Measurements from ENCODE around the gene COL9A3.
A peak's percentile ranks its signal among the peaks of the same experiment; 100 is the strongest.

COL9A3 gene

GRCh38 chr20:62856931-62857619 lies 40.2 kb downstream of the COL9A3 start:
- no peak for TF ChIP-seq TAF1 (IDR thresholded peaks at IDR 0.05; ENCODE audit: low read depth, low read length)
- no peak for TF ChIP-seq POU2F2 (IDR thresholded peaks at IDR 0.05; ENCODE audit: low read depth, low read length)
- TF ChIP-seq POLR2AphosphoS5 (IDR thresholded peaks at IDR 0.05; ENCODE audit: low read depth, low read length) = no peak
- TF ChIP-seq PAX5 (IDR thresholded peaks at IDR 0.05; ENCODE audit: insufficient read depth, low read length, severe bottlenecking) = no peak
- TF ChIP-seq SPI1 (IDR thresholded peaks at IDR 0.05; ENCODE audit: low read depth, low read length) = no peak
- TF ChIP-seq POLR2A (IDR thresholded peaks at IDR 0.05; ENCODE audit: low read depth, low read length) = no peak
- FAIRE-seq (no peak), DNase-seq (ENCODE audit: insufficient read length, low spot score) (no peak)

DNA sequence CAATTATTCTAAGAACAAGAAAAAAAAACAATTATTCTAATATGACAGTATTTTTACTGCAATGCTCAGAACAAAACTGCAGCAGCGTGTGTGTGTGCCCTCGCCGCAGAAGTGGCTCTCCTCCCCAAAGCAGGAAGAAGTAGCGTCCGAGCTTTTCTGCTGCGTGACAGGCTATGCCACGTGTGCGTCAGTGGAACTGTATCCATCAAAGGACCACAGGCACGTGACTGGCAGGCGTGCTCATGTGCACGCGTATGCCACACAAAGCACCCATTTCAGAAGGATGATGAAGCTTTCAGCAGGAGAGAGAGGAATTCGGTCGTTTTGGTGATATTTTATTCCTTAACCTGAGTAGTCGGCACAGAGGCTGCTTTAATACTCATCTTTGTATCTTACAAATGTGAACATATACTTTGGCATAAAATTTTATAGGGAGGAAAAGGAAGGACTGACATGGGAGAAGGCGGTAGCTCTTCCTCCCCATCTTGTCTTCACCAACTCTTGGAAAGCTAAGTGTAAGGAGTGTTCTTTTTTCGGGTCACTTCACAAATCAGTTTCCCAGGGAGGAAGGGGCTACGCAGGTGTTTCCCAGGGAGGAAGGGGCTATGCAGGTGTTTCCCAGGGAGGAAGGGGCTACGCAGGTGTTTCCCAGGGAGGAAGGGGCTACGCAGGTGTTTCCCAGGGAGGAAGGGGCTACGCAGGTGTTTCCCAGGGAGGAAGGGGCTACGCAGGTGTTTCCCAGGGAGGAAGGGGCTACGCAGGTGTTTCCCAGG lies 41.4 kb downstream of the COL9A3 start:
- no peak for DNase-seq (ENCODE audit: insufficient read length, low spot score)
- FAIRE-seq = no peak
- TF ChIP-seq POU2F2 (IDR thresholded peaks at IDR 0.05; ENCODE audit: low read depth, low read length) (no peak), PAX5 (IDR thresholded peaks at IDR 0.05; ENCODE audit: insufficient read depth, low read length, severe bottlenecking) (no peak), POLR2A (IDR thresholded peaks at IDR 0.05; ENCODE audit: low read depth, low read length) (no peak), SPI1 (IDR thresholded peaks at IDR 0.05; ENCODE audit: low read depth, low read length) (no peak), TAF1 (IDR thresholded peaks at IDR 0.05; ENCODE audit: low read depth, low read length) (no peak), POLR2AphosphoS5 (IDR thresholded peaks at IDR 0.05; ENCODE audit: low read depth, low read length) (no peak)

DNA sequence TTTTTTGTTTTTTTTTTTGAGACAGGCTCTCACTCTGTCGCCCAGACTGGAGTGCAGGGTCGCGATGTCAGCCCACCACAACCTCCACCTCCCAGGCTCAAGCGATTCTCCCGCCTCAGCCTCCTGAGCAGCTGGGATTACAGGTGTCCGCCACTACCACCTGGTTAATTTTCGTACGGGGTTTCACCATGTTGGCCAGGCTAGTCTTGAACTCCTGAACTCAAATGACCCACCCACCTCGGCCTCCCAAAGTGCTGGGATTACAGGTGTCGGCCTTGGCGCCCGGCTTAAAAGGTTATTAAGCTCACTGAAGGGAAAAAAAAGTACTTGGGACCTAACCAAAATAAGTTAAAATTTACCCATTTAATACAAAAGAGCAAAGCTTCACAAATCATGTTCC lies 42.9 kb downstream of the COL9A3 start:
- FAIRE-seq (no peak), DNase-seq (ENCODE audit: insufficient read length, low spot score) (no peak)
- TF ChIP-seq TAF1 (IDR thresholded peaks at IDR 0.05; ENCODE audit: low read depth, low read length) (no peak), SPI1 (IDR thresholded peaks at IDR 0.05; ENCODE audit: low read depth, low read length) (no peak), POLR2AphosphoS5 (IDR thresholded peaks at IDR 0.05; ENCODE audit: low read depth, low read length) (no peak), PAX5 (IDR thresholded peaks at IDR 0.05; ENCODE audit: insufficient read depth, low read length, severe bottlenecking) (no peak), POLR2A (IDR thresholded peaks at IDR 0.05; ENCODE audit: low read depth, low read length) (no peak), POU2F2 (IDR thresholded peaks at IDR 0.05; ENCODE audit: low read depth, low read length) (no peak)

DNA sequence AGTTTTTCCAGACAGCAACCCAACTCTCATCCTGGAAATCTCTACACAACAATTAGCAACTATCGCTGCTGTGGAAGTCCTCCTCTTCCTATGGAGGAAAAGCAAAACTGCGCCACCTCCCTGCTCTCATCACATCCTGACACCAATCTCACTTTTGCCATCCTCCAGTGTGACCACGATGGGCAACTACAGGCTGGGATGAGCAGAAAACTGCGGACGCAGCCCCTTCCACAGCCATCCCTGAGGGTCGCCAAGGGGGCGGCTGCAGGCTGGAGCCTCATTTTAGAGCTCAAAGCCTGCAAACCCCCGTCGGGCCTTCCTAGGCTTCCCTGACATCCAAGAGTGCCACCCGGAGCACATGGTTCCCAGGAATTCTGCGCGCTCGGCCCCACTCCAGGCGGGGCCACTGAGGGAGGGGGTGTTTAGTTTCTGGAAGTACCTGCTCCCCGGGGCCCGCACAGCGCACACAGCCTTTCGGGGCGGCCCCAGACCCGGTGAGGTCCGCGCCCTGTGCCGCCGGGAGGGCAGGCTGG lies 43.6 kb downstream of the COL9A3 start:
- FAIRE-seq (no peak), DNase-seq (ENCODE audit: insufficient read length, low spot score) (no peak)
- no peak for TF ChIP-seq SPI1 (IDR thresholded peaks at IDR 0.05; ENCODE audit: low read depth, low read length)
- TF ChIP-seq POLR2AphosphoS5 (IDR thresholded peaks at IDR 0.05; ENCODE audit: low read depth, low read length) = no peak
- no peak for TF ChIP-seq TAF1 (IDR thresholded peaks at IDR 0.05; ENCODE audit: low read depth, low read length)
- no peak for TF ChIP-seq POU2F2 (IDR thresholded peaks at IDR 0.05; ENCODE audit: low read depth, low read length)
- no peak for TF ChIP-seq POLR2A (IDR thresholded peaks at IDR 0.05; ENCODE audit: low read depth, low read length)
- TF ChIP-seq PAX5 (IDR thresholded peaks at IDR 0.05; ENCODE audit: insufficient read depth, low read length, severe bottlenecking) = no peak

DNA sequence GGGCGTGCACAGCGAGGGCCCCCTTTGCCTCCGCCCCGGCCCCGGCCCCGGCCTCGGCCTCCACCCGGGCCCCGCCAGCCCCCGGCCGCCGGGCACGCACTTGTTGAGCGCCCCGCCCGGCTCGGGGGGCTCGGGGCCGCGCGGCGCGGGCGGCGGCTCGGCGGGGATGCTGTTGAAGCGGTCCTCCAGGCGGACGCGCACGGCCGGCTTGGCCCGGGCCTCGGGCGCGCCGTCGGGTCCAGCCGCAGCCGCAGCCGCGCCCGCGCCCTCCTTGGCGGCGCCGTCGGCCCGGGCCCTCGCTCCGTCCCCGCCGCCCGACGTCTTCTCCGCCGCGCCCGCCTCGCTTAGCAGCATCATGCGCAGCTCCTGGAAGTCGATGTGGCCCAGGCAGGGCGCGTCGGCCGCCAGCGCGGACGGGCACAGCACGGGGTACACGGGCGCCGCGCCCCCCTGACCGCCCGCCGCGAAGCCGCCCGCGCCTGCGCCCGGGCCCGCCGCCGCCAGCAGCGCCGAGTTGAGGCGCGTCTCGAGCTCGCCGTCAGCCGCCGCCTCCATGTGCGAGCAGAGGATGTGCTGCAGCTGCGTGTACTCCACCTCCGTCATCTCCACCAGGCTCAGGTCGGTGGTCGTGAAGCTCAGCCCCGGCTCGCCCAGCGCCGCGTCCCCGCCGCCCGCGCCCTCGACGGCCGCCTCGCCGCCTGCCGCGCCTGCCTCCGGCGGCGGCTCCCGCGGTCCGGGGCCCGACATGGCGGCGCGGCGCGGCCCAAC lies 44.3 kb downstream of the COL9A3 start:
- DNase-seq (ENCODE audit: insufficient read length, low spot score) = no peak
- FAIRE-seq = no peak
- TF ChIP-seq SPI1 (IDR thresholded peaks at IDR 0.05; ENCODE audit: low read depth, low read length) = no peak
- TF ChIP-seq POU2F2 (IDR thresholded peaks at IDR 0.05; ENCODE audit: low read depth, low read length) = no peak

GRCh38 chr20:62861726-62862336 lies 45.0 kb downstream of the COL9A3 start, which contains the start of gene TCFL5:
TSS of gene TCFL5 (minus strand) at chr20:62861822. CDS start at chr20:62861670, 152 bp downstream.
- TF ChIP-seq POU2F2 (IDR thresholded peaks at IDR 0.05; ENCODE audit: low read depth, low read length) (no peak), PAX5 (IDR thresholded peaks at IDR 0.05; ENCODE audit: insufficient read depth, low read length, severe bottlenecking) (no peak), POLR2AphosphoS5 (IDR thresholded peaks at IDR 0.05; ENCODE audit: low read depth, low read length) (no peak), POLR2A (IDR thresholded peaks at IDR 0.05; ENCODE audit: low read depth, low read length) (no peak), SPI1 (IDR thresholded peaks at IDR 0.05; ENCODE audit: low read depth, low read length) (no peak), TAF1 (IDR thresholded peaks at IDR 0.05; ENCODE audit: low read depth, low read length) (no peak)
- DNase-seq (ENCODE audit: insufficient read length, low spot score) = peak; percentile 83
- peak; percentile 91 for FAIRE-seq

- FAIRE-seq (no peak), DNase-seq (ENCODE audit: insufficient read length, low spot score) (no peak)
- TF ChIP-seq SPI1 (IDR thresholded peaks at IDR 0.05; ENCODE audit: low read depth, low read length) (no peak), POLR2AphosphoS5 (IDR thresholded peaks at IDR 0.05; ENCODE audit: low read depth, low read length) (no peak), POLR2A (IDR thresholded peaks at IDR 0.05; ENCODE audit: low read depth, low read length) (no peak)
Observed at GRCh38 chr20:62864207-62864606, 47.4 kb downstream of the COL9A3 start.

GRCh38 chr20:62872184-62872847 lies 55.5 kb downstream of the COL9A3 start:
- TF ChIP-seq POLR2A (IDR thresholded peaks at IDR 0.05; ENCODE audit: low read depth, low read length) = no peak
- TF ChIP-seq POLR2AphosphoS5 (IDR thresholded peaks at IDR 0.05; ENCODE audit: low read depth, low read length) = no peak
- TF ChIP-seq PAX5 (IDR thresholded peaks at IDR 0.05; ENCODE audit: insufficient read depth, low read length, severe bottlenecking) = no peak
- no peak for TF ChIP-seq POU2F2 (IDR thresholded peaks at IDR 0.05; ENCODE audit: low read depth, low read length)
- TF ChIP-seq TAF1 (IDR thresholded peaks at IDR 0.05; ENCODE audit: low read depth, low read length) = no peak
- no peak for TF ChIP-seq SPI1 (IDR thresholded peaks at IDR 0.05; ENCODE audit: low read depth, low read length)
- DNase-seq (ENCODE audit: insufficient read length, low spot score) (no peak), FAIRE-seq (no peak)

Measured in GM12891 (cell line).